ENCODE measurements around the gene PARD3B.
A peak's percentile ranks its signal among the peaks of the same experiment; 100 is the strongest.

The PARD3B gene

DNA sequence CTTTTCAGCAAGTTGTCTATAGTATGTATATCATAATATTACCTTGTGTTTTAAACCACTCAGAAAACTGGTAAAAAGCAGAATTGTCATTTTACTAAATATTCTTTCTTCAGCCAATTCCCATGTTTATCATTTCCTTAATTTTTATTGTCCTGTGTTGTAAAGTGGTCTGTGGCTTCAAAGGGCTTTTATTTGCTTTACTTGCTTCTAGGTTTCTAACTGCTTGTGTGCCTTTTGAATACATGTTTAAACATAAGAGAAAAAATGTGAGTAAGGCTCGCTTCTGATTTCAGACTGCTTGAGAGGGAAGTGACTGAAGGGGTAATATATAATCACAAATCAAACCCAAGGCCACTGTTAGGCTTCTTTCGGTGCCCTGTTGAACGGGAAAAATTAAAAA, 729.5 kb downstream of the PARD3B start:
- no peaks in the 10 kb centered on the region for H3K9me3 ChIP-seq
- H3K4me3 ChIP-seq, result no peak overlapping the region
- in situ Hi-C loops (cut with MboI; ENCODE audit: low sequenced_read_pairs), result no loop called here
- peaks cover 19% of the 10 kb centered on the region for H3K27me3 ChIP-seq (ENCODE audit: low read depth)
- H3K36me3 ChIP-seq (replicated peaks), result no peaks in the 10 kb centered on the region
- H3K4me1 ChIP-seq, result peaks cover 4% of the 10 kb centered on the region; the same call in 1 of the 2 replicates
- DNase-seq (ENCODE audit: low spot score in 2 of 2), result no peak

DNA sequence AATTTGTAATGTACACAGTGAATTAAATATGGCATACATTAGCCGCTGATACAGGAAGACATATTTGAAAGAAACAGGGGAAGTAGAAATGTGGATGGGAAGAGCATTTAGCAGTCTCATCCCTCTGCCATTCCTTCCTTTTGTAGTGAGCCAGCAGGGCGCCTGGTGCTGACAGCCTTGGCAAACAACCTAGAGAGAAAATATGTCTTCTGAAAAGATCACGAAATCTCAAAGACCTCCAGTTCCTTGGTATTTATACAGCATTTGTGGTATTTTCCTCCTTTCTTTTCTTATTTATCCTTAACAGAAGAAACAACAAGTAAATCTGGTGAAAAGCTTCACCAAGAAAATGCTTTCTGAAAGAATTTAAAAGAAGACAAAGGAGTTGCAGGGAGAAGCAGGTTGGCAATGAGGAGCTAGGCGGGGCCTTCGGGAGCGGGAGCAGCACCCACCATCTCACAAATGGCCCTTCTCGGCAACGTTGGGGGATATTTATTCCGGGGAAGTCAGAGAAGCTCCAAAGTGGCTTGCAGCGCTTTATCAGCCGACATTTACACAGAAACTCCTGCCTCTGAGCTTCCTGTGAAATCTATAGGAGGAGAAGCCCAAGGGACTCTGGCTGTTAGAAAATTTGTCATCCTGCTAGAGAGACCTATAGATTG, 731.0 kb downstream of the PARD3B start:
- H3K27me3 ChIP-seq (ENCODE audit: low read depth), result peaks cover 32% of the 10 kb centered on the region
- H3K9me3 ChIP-seq, result no peaks in the 10 kb centered on the region
- in situ Hi-C loops (cut with MboI; ENCODE audit: low sequenced_read_pairs), result no loop called here
- no peak for DNase-seq (ENCODE audit: low spot score in 2 of 2)
- H3K4me3 ChIP-seq, result no peak overlapping the region
- no peaks in the 10 kb centered on the region for H3K36me3 ChIP-seq (replicated peaks)
- H3K4me1 ChIP-seq, result peaks cover 9% of the 10 kb centered on the region; the same call in 1 of the 2 replicates

DNA sequence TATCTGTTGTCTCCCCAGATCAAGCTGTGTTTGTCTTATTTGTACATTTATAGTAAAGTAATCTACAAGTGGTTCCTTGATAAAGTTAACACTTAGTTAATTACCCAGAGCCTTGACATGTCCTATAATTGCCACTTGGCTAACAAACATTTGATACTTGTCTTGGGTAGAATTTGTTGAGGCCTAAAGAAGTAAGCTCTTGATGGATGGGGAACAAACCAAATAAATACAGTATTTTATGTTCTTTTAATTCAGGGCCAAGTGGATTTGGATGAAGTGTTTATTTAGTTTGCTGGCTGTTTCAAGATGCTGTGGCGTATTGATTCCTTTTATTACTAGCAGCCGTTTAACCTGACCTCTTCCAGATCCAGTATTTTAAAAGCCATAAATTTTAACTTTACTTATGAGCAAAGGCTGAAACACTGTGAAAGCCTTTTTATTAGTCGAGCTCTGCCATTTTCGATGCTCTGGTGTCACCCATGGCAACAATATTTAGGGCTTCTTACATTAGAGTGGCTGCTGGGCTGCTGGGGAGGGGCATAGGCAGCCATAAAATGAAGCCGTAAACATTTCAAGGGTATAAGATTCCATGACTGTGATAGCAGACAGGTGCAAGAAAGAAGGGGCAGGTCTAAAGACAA, 735.4 kb downstream of the PARD3B start:
- H3K36me3 ChIP-seq (replicated peaks), result no peaks in the 10 kb centered on the region
- in situ Hi-C loops (cut with MboI; ENCODE audit: low sequenced_read_pairs), result no loop called here
- H3K9me3 ChIP-seq, result no peaks in the 10 kb centered on the region
- H3K4me3 ChIP-seq, result no peak overlapping the region
- no peak for DNase-seq (ENCODE audit: low spot score in 2 of 2)
- peaks cover 43% of the 10 kb centered on the region for H3K27me3 ChIP-seq (ENCODE audit: low read depth)
- H3K4me1 ChIP-seq, result peaks cover 20% of the 10 kb centered on the region

DNA sequence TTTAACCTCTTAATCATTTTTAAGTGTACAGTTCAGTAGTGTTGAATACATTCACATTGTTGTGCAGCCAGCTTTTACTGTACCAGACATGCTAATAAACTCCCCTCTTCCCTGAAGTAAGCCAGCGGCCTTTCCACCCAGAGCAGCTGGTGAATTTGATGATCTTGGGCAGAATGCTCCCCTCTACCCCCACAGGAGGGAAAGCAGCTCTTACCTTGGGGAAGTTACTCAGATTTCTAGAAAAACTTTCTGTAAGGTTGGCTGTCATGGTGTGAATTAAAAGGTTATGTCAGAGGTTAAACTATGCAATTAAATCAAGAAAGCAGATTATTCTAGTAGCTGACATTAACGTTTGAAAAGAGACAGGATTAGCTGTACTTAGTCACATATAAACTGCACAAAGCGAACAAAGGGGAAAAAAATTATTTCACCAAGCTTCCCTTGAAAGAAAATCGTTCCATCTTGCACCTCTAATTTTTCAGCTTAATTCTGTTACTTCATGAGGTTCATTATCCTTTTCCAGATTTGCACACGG, 738.5 kb downstream of the PARD3B start:
- no peak overlapping the region for H3K4me3 ChIP-seq
- in situ Hi-C loops (cut with MboI; ENCODE audit: low sequenced_read_pairs), result no loop called here
- DNase-seq (ENCODE audit: low spot score in 2 of 2), result peak; percentile 68 to 96
- no peaks in the 10 kb centered on the region for H3K36me3 ChIP-seq (replicated peaks)
- H3K4me1 ChIP-seq, result peaks cover 20% of the 10 kb centered on the region
- H3K9me3 ChIP-seq, result no peaks in the 10 kb centered on the region
- H3K27me3 ChIP-seq (ENCODE audit: low read depth), result peaks cover 47% of the 10 kb centered on the region

DNA sequence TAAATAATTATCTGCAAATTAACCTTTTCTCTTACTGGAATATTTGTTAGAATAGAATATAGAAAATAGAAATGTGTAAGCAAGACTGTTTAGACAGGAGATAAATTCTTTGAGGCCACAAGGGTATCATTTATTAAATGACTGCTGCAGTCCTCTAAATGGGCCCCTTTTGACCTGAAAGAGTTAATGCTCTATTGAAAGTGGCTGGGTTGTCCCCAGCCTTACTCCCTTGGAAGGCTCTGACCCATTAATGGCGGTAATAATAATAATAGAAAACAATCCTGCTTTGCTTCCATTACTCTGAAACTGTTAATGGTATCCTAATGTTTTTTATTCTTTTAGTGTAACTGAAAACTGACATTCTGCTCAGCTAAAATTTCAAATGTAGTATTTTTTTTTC, 739.1 kb downstream of the PARD3B start:
- in situ Hi-C loops (cut with MboI; ENCODE audit: low sequenced_read_pairs), result no loop called here

DNA sequence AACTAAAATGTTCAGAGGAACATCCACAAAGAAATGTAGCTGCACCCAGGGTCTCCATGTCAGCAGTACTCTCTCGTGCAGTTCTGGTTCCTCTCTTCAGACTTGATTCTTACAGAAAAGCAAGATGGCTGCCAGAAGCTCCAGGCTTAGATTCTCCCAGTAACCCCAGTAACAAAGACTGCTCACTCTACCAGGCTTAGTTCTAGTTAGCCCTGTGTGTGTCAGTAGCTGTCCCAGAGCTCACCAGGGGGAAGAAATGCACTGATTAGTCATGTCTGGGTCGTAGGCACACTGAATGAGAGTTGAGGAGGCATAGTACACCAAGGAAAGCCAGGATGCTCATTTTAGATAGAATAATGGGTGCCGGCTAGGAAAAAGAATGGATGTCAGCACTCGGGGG, 742.0 kb downstream of the PARD3B start:
- H3K27me3 ChIP-seq (ENCODE audit: low read depth), result peaks cover 16% of the 10 kb centered on the region
- H3K4me3 ChIP-seq, result no peak overlapping the region
- H3K9me3 ChIP-seq, result no peaks in the 10 kb centered on the region
- in situ Hi-C loops (cut with MboI; ENCODE audit: low sequenced_read_pairs), result no loop called here
- H3K36me3 ChIP-seq (replicated peaks), result no peaks in the 10 kb centered on the region
- peaks cover 15% of the 10 kb centered on the region for H3K4me1 ChIP-seq
- DNase-seq (ENCODE audit: low spot score in 2 of 2), result no peak

More for the DNA sequence above, 739.1 kb downstream of the PARD3B start:
- peak in 1 of 2 experiments; percentile 10 for DNase-seq (ENCODE audit: low spot score in 2 of 2)
- Histone ChIP-seq H3K4me1 (peaks cover 20% of the 10 kb centered on the region), H3K9me3 (no peaks in the 10 kb centered on the region), H3K4me3 (no peak overlapping the region), H3K27me3 (ENCODE audit: low read depth) (peaks cover 43% of the 10 kb centered on the region), H3K36me3 (replicated peaks) (no peaks in the 10 kb centered on the region)

DNA sequence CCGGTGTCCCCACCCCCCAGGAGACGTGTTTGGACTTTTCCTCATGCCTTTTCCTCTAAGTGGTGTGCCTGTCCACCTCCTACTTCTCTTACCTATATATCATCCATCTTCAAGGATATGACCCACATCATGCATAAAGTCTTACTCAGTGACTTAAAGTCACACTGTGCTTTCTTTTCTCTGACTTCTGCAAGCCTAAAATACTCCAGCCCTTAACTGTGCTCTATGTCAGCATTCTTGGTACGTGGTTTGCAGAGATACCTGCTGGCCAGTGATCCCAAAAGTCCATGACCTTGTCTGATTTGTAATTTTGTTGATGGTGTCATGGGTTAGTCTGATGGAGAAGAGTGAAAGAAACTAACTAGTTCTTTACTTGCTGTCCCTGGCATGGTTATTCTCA, 743.4 kb downstream of the PARD3B start:
- DNase-seq (ENCODE audit: low spot score in 2 of 2), result no peak
- no peaks in the 10 kb centered on the region for H3K9me3 ChIP-seq
- H3K4me3 ChIP-seq, result no peak overlapping the region
- in situ Hi-C loops (cut with MboI; ENCODE audit: low sequenced_read_pairs), result no loop called here
- peaks cover 20% of the 10 kb centered on the region for H3K27me3 ChIP-seq (ENCODE audit: low read depth)
- H3K36me3 ChIP-seq (replicated peaks), result no peaks in the 10 kb centered on the region
- peaks cover 7% of the 10 kb centered on the region for H3K4me1 ChIP-seq

DNA sequence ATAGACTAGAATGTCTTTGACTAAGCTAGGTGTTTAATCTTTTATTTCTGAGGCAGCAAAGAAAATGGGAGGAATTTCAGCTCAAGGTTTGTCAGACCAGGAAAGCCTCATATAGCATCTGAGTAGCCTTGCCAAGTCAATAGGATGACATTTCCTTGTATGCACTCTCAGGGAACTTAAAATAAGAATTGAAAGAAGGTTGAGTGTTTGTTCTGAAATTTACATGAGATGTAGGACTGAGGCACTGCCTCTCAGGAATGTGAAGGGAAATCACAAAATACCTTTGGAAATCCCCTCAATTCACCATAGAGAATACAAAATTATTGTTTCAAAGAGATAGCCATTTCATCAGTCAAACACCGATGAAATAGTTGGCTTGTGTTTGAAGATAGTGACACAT, 745.0 kb downstream of the PARD3B start:
- Histone ChIP-seq H3K4me1 (no peaks in the 10 kb centered on the region), H3K9me3 (no peaks in the 10 kb centered on the region), H3K27me3 (ENCODE audit: low read depth) (peaks cover 21% of the 10 kb centered on the region), H3K4me3 (no peak overlapping the region), H3K36me3 (replicated peaks) (no peaks in the 10 kb centered on the region)
- no peak for DNase-seq (ENCODE audit: low spot score in 2 of 2)
- in situ Hi-C loops (cut with MboI; ENCODE audit: low sequenced_read_pairs), result no loop called here

DNA sequence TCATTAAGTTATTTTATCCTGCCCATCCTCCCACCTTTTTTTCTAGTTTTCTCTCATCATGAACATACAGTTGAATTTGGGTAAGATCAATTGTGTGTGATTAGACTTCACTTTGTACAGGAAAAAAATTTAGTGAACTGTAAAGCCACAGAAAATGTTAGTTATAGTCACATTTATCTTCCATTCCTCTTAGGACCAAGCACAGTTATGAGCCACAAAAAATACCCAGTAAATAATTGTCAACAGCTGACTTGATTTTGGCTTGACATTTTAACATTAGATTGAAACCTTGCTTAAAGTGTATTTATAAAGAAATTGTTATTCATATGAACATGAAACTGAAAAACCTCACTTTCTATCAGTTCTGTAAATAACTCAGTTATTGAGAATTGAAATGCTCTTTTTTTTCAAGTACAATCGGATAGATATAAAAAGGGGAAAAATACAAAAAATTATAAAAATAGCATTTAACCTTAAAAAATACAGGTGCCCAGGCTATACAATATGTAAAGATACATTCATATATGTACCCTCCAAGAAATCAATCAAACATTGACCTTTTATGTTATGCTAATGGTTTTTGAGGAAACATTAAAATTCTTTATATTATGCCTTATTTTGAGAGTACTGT, 747.5 kb downstream of the PARD3B start:
- Histone ChIP-seq H3K27me3 (ENCODE audit: low read depth) (peaks cover 8% of the 10 kb centered on the region; the same call in 1 of the 2 replicates), H3K36me3 (replicated peaks) (no peaks in the 10 kb centered on the region), H3K4me3 (no peak overlapping the region), H3K9me3 (no peaks in the 10 kb centered on the region), H3K4me1 (no peaks in the 10 kb centered on the region)
- DNase-seq (ENCODE audit: low spot score in 2 of 2), result no peak
- in situ Hi-C loops (cut with MboI; ENCODE audit: low sequenced_read_pairs), result no loop called here

DNA sequence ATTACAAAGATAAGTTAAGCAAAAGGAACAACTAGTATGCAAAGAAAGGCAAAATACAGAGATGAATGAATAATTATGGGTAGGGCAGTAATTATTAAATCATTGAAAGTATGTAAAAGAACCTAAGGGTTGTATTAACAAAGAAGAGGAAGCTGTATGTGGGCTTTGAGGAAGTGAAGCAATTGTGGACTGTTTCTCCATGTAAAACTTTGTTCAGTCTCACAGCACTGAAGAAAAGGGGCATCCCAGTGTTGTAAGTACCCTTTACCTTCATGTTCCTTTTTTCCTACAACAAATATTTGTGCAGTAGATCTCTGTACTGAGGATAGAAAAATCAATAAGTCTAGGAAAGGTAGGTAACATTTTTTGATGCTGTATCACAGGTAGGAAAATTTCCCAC, 748.3 kb downstream of the PARD3B start:
- in situ Hi-C loops (cut with MboI; ENCODE audit: low sequenced_read_pairs), result no loop called here
- no peaks in the 10 kb centered on the region for H3K36me3 ChIP-seq (replicated peaks)
- H3K4me3 ChIP-seq, result no peak overlapping the region
- H3K9me3 ChIP-seq, result no peaks in the 10 kb centered on the region
- H3K4me1 ChIP-seq, result no peaks in the 10 kb centered on the region
- no peak for DNase-seq (ENCODE audit: low spot score in 2 of 2)
- peaks cover 8% of the 10 kb centered on the region; the same call in 1 of the 2 replicates for H3K27me3 ChIP-seq (ENCODE audit: low read depth)

DNA sequence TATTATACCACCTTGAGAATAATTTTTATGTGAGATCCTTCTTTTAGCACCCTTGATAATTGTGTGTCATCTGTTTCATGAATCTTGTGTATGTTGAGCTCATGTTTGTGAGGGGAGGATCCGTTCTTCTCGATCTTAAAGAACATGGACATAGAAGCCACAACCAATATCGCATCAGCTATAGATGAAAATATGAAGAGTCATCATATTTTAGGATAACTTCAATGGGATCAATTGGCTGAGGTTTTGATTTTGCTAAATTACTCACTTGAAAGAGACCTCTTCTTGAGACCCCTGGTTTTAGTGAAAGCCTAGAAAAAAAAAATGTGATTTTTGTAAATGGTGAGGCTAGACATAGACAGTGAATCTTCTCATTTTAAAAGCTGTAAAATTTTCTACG, 751.7 kb downstream of the PARD3B start:
- Histone ChIP-seq H3K9me3 (no peaks in the 10 kb centered on the region), H3K36me3 (replicated peaks) (no peaks in the 10 kb centered on the region), H3K4me1 (no peaks in the 10 kb centered on the region), H3K27me3 (ENCODE audit: low read depth) (peaks cover 8% of the 10 kb centered on the region; the same call in 1 of the 2 replicates), H3K4me3 (no peak overlapping the region)
- no peak for DNase-seq (ENCODE audit: low spot score in 2 of 2)
- in situ Hi-C loops (cut with MboI; ENCODE audit: low sequenced_read_pairs), result no loop called here

DNA sequence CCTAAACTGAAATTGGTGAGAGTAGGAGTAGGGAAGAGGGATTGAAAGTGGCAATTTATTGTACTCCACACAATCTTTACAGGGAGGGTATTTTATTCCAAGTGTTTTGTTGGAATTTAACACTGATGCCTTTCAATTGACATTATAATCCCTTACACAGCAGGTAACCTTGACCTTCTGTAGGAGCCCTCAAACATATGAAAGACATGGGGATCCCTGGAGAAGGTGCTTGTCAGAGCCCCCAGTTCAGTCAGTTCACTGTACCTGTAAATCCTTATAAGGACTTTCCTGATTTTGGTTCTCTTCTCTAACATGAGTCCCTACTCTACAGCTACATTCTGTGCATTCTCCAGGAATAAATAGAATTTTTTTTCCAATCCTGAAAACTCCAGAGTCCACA, 752.1 kb downstream of the PARD3B start:
- H3K9me3 ChIP-seq, result no peaks in the 10 kb centered on the region
- no peaks in the 10 kb centered on the region for H3K4me1 ChIP-seq
- peaks cover 8% of the 10 kb centered on the region; the same call in 1 of the 2 replicates for H3K27me3 ChIP-seq (ENCODE audit: low read depth)
- no peak for DNase-seq (ENCODE audit: low spot score in 2 of 2)
- in situ Hi-C loops (cut with MboI; ENCODE audit: low sequenced_read_pairs), result no loop called here
- H3K36me3 ChIP-seq (replicated peaks), result no peaks in the 10 kb centered on the region
- H3K4me3 ChIP-seq, result no peak overlapping the region

DNA sequence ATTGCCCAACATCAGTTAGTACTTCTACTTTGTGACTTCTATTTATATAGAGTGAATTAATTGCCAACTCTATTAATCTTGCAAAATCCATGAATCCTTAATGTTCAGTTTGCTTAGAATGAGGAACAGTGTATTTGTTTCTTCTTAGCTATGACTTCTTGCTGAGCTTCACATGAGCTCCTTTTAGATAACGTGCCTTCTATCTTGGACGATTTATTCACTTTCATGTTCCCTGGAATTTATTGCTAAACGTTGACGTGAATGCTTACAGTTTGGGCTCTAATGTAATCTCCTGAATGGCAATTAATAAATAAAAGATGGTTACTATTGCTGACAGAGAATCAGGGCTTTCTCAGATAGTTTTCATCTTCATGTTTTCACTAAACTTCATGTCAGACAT, 752.6 kb downstream of the PARD3B start:
- Histone ChIP-seq H3K36me3 (replicated peaks) (no peaks in the 10 kb centered on the region), H3K27me3 (ENCODE audit: low read depth) (peaks cover 8% of the 10 kb centered on the region; the same call in 1 of the 2 replicates), H3K4me3 (no peak overlapping the region), H3K9me3 (no peaks in the 10 kb centered on the region), H3K4me1 (no peaks in the 10 kb centered on the region)
- in situ Hi-C loops (cut with MboI; ENCODE audit: low sequenced_read_pairs), result no loop called here
- DNase-seq (ENCODE audit: low spot score in 2 of 2), result no peak

DNA sequence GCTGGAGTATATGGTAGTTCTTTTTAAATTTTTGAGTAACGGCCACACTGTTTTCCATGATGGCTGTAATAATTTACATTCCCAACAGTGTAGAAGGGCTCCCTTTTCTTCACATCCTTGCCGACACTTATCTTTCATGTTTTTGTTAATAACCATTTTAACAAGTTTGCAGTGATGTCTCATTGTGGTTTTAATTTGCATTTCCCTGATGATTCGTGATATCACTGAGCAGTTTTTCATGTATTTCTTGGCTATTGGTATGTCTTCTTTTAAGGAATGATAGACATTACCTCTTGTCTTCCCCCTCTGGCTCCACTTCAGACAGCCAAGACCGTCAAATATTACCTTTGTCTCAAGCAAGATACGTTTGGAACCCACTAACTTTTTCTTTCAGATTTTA, 765.9 kb downstream of the PARD3B start:
- H3K4me1 ChIP-seq, result no peaks in the 10 kb centered on the region; the same call in 1 of the 2 replicates
- H3K4me3 ChIP-seq, result no peak overlapping the region
- no peaks in the 10 kb centered on the region for H3K9me3 ChIP-seq
- H3K27me3 ChIP-seq (ENCODE audit: low read depth), result no peaks in the 10 kb centered on the region
- H3K36me3 ChIP-seq (replicated peaks), result no peaks in the 10 kb centered on the region
- in situ Hi-C loops (cut with MboI; ENCODE audit: low sequenced_read_pairs), result no loop called here
- DNase-seq (ENCODE audit: low spot score in 2 of 2), result no peak

Measured in HAP-1 (cell line).